Peyer's patch (tissue), 4 donors: Measurements from ENCODE around the gene IGFBP1. TPM values are rescaled to one million over a fixed set of nuclear protein-coding genes. Genes with fewer than 3 reads are reported as not detected.
"Not testable (repeated sequence)": the region's sequence is repeated elsewhere in the genome, so short reads cannot be mapped to it uniquely, and the experiment has no call there.

Source experiments
- DNase-seq, 3 donors: peaks; one replicate each; pipeline ENCODE4 v3.0.0-alpha.2; 2017 to 2019
- H3K27ac ChIP-seq, 4 donors: fragments of 200-600 bp; sonication (generic); one replicate each; pipeline ENCODE4 v1.5.1; 2016 to 2019
- H3K27me3 ChIP-seq, 2 donors: fragments of 200-600 bp; sonication (generic); one replicate each; pipeline ENCODE4 v1.5.1; 2019
- H3K36me3 ChIP-seq, 3 donors: fragments of 200-600 bp; sonication (generic); one replicate each; pipeline ENCODE4 v1.5.1; 2016 to 2019
- H3K4me1 ChIP-seq, 4 donors: fragments of 200-600 bp; sonication (generic); one replicate each; pipeline ENCODE4 v1.5.1; 2016 to 2019
- H3K4me3 ChIP-seq, 4 donors: fragments of 200-600 bp; sonication (generic); 1 replicate in 3 of 4; 2 replicates in 1 of 4; pipeline ENCODE4 v1.5.1; 2016 to 2019; ENCODE audit warnings: mild to moderate bottlenecking in 1 of 4
- H3K9me3 ChIP-seq, 4 donors: fragments of 200-600 bp; sonication (generic); one replicate each; pipeline ENCODE4 v1.5.1; 2016 to 2019; ENCODE audit warnings: mild to moderate bottlenecking in 1 of 4
- POLR2A ChIP-seq, 2 donors: fragments of 450-650 bp; IDR thresholded peaks; one replicate each; pipeline ENCODE4 v1.5.1; 2017; ENCODE audit warnings: antibody characterized with exemption in 2 of 2, mild to moderate bottlenecking in 2 of 2, moderate library complexity in 2 of 2
- total RNA-seq, 4 donors: library from RNA; depleted of rRNA; stranded (reverse); fragments of >200 nt; gene quantifications; one replicate each; pipeline ENCODE4 v1.1.0, GENCODE V29; 2016
- TF ChIP-seq, protein P1 (sequence below), 6 experiments: fragments of 450-650 bp in 4 of 6; fragments of 200-600 bp in 2 of 6; sonication (generic) in 1 of 6; IDR thresholded peaks; one replicate each; pipeline ENCODE4 v1.5.1; 2017 to 2019; ENCODE audit warnings: antibody characterized with exemption in 6 of 6, mild to moderate bottlenecking in 3 of 6, moderate library complexity in 1 of 6

Gene IGFBP1
- not detected for total RNA-seq

DNA sequence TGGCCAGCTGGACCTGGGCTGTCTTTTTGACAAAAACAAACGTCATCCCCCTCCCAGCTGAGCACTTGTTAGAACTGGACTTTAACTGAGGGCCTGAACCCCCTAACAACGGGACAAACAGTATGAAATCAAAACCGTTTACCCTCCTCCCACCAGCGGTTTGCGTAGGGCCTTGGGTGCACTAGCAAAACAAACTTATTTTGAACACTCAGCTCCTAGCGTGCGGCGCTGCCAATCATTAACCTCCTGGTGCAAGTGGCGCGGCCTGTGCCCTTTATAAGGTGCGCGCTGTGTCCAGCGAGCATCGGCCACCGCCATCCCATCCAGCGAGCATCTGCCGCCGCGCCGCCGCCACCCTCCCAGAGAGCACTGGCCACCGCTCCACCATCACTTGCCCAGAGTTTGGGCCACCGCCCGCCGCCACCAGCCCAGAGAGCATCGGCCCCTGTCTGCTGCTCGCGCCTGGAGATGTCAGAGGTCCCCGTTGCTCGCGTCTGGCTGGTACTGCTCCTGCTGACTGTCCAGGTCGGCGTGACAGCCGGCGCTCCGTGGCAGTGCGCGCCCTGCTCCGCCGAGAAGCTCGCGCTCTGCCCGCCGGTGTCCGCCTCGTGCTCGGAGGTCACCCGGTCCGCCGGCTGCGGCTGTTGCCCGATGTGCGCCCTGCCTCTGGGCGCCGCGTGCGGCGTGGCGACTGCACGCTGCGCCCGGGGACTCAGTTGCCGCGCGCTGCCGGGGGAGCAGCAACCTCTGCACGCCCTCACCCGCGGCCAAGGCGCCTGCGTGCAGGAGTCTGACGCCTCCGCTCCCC, at the start of gene IGFBP1:
TSS of gene IGFBP1 (plus strand) at position 304 of the 808 bp plus-strand sequence. CDS start at position 469, 165 bp downstream.
- Histone ChIP-seq H3K4me1 (peaks cover 0 to 13% (median 0%) of the 10 kb centered on the region in 4 donors), H3K27ac (no peak within 1 kb of the TSS), H3K36me3 (no peaks in the 10 kb centered on the region), H3K9me3 (no peaks in the 10 kb centered on the region), H3K27me3 (peaks cover 0 to 5% of the 10 kb centered on the region in 2 donors), H3K4me3 (peak within 1 kb of the TSS in 2 of 4 donors; percentile 35 to 36)
- TF ChIP-seq POLR2A (IDR thresholded peaks at IDR 0.05), result no peak
- TF ChIP-seq, protein P1, sequence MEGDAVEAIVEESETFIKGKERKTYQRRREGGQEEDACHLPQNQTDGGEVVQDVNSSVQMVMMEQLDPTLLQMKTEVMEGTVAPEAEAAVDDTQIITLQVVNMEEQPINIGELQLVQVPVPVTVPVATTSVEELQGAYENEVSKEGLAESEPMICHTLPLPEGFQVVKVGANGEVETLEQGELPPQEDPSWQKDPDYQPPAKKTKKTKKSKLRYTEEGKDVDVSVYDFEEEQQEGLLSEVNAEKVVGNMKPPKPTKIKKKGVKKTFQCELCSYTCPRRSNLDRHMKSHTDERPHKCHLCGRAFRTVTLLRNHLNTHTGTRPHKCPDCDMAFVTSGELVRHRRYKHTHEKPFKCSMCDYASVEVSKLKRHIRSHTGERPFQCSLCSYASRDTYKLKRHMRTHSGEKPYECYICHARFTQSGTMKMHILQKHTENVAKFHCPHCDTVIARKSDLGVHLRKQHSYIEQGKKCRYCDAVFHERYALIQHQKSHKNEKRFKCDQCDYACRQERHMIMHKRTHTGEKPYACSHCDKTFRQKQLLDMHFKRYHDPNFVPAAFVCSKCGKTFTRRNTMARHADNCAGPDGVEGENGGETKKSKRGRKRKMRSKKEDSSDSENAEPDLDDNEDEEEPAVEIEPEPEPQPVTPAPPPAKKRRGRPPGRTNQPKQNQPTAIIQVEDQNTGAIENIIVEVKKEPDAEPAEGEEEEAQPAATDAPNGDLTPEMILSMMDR (IDR thresholded peaks at IDR 0.05), result no peak
- no peak for DNase-seq

DNA sequence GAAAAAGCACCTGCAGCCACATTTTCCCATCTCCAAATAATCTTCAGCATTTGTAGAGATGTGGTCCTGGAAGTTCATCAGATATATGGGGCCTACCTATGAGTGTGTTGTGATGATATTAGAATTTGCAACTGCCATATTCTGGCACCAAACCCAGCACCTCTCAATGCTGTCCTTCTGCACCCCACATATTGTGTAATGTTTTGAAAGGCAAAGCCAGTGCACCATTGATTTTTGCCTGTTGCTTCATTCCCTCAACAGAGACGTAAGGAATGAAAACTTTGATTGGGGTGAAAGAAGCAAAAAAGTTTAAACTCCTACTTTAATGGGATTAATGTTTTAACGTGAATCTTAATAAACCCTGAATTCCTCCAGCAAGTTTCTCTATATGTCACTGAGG, 49.4 kb upstream of the IGFBP1 start:
- not testable (repeated sequence) for H3K36me3 ChIP-seq, DNase-seq, H3K4me1 ChIP-seq, H3K9me3 ChIP-seq, H3K4me3 ChIP-seq, H3K27ac ChIP-seq, H3K27me3 ChIP-seq

DNA sequence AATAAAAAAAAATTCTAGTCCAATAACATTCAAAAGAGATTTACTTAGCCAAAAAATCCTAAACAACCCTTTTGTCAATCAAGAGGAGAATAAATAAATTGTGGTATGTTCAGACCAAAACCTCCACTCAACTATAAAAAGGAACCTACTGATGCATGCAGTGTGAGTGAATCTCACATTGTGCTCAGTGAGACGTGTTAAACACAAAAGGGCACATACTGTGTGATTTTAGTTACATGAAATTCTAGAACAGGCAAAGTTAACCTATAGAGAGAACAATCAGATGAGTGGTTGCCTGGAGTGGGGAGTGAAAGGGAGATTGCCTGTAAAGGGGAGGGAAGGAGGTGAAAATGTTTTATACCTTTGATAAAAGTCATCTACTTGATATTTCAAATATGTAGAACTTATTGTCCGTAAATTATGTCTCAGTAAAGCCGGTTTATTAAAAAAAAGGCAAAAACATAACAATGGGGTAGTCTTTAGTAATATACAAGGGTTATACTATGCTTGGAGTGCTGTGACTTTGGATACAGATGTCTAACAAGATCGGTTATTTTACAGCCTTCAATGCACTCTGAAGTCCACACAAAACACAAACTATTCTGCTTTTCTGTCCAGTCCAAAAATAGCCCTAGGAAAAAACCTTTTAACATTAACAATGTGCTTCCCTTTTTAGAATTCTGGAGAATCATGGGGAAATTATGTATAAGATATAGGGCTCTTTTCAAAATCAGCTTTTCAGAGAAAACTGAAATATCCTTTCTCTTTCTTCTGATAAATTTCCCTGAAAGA, 46.2 kb upstream of the IGFBP1 start:
- DNase-seq, H3K27ac ChIP-seq, H3K36me3 ChIP-seq, H3K4me1 ChIP-seq, H3K4me3 ChIP-seq, H3K27me3 ChIP-seq, H3K9me3 ChIP-seq: not testable (repeated sequence)

DNA sequence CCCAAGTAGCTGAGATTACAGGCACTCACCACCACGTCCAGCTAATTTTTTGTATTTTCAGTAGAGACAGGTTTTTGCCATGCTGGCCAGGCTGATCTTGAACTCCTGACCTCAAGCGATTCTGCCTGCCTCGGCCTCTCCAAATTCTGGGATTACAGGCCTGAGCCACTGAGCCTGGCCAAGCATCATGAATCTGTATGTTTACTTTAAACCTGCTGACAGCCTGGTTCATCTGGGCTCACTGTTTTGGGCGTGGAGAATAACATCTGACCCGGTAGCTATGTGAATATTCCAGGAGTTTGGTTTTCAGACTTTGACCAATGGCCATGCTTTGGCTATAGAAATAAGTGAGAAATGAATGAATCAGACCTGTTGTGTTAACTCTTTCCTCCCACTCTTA, 41.8 kb upstream of the IGFBP1 start:
- not testable (repeated sequence) for H3K4me1 ChIP-seq, H3K4me3 ChIP-seq, H3K27ac ChIP-seq, H3K36me3 ChIP-seq, H3K9me3 ChIP-seq, H3K27me3 ChIP-seq
- peak in 1 of 3 donors; percentile 10 for DNase-seq

DNA sequence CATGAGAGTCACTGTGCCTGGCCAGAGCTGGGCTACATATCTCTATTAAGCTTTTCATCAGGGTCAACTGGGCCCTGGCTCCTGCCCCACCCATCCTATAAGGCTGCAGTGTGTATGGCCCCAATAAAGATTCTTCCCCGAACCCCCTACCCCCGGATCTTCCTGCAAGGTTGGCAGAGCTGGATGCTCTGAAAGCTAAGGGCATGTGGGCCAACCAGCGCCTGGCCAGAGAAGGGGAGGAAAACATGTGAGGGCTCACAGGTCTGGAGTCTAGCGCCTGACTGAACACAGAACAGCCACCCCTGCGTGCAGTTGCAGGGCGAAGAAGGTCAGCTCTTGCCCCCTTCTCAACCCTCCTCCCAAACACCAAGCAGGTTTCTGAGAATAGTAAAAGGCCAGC, 39.6 kb upstream of the IGFBP1 start:
- H3K36me3 ChIP-seq, H3K4me3 ChIP-seq, H3K27ac ChIP-seq, DNase-seq, H3K9me3 ChIP-seq, H3K27me3 ChIP-seq, H3K4me1 ChIP-seq: not testable (repeated sequence)

DNA sequence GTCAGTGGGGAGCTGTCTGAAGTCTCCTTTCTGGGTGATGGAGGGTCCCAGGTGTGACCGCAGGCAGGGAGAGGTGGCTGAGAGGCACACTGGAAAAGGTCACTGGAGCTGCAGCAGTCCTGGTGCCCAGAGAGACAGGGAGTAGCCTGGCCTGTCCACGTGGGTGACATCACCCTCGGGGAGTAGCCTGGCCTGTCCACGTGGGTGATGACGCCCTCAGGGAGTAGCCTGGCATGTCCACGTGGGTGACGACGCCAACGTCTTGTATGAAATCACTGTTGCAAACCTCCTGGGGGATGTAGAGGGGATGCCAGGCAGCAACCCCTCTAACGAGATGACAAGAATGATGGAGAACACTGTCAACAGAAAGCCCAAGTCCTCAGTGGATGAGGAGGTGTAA, 35.3 kb upstream of the IGFBP1 start:
- not testable (repeated sequence) for H3K27ac ChIP-seq, H3K36me3 ChIP-seq, H3K4me1 ChIP-seq, H3K9me3 ChIP-seq, H3K4me3 ChIP-seq, H3K27me3 ChIP-seq, DNase-seq

DNA sequence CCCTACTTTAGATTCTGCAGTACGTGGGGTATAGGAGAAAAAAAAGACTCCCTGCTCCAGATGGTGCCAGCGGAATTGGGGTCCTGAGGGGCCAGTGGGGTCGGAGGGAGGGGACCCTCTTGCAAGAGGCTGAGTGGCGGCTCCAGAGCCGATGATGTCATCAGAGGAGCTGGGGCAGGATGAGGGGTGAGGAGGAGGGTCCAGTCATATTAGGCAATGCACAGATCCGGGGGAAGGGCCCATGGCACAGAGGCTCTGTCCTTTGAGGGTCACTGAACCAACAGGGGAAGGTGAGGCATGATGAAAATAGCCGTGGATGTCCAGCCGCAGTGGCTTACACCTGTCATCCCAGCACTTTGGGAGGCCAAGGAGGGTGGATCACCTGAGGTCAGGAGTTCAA, 34.8 kb upstream of the IGFBP1 start:
- H3K27me3 ChIP-seq, H3K4me1 ChIP-seq, H3K36me3 ChIP-seq, H3K27ac ChIP-seq, H3K9me3 ChIP-seq, DNase-seq, H3K4me3 ChIP-seq: not testable (repeated sequence)

DNA sequence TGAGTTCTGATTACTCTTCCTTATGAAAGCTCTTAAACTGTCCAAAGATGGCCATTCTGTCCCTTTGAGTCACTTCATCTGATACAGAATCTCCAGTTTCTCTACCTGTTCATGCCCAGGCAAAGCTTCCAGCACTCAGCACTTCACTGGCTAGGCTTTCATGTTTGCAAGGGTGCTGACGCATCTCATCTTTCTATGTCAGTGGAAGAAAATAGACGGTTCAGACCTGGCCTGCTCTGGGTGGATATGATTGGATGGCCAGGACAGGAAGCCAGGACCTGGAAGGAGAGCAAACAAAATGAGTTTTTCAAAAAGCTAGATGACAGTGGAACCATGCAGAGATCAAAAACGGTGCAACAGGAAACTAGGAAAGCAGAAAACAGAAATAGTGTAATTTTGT, 32.6 kb upstream of the IGFBP1 start:
- DNase-seq, H3K9me3 ChIP-seq, H3K27me3 ChIP-seq, H3K36me3 ChIP-seq, H3K4me3 ChIP-seq, H3K27ac ChIP-seq, H3K4me1 ChIP-seq: not testable (repeated sequence)

DNA sequence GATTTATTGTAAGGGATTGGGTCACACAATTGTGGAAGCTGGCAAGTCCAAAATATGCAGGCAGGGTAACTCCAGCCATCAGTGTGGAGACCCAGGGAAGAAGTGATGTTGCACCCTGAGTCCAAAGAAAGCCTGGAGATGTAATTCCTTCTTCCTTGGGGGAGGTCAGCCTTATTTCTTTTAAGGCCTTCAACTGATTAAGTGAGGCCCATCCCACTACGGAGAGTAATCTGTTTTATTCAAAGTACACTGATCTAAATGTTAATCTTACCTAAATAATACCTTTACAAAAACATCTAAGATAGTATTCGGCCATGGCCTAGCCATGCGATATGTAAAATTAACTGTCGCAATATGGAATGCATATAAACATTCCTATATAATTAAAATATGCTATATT, 31.4 kb upstream of the IGFBP1 start:
- DNase-seq, H3K27ac ChIP-seq: not testable (repeated sequence)

DNA sequence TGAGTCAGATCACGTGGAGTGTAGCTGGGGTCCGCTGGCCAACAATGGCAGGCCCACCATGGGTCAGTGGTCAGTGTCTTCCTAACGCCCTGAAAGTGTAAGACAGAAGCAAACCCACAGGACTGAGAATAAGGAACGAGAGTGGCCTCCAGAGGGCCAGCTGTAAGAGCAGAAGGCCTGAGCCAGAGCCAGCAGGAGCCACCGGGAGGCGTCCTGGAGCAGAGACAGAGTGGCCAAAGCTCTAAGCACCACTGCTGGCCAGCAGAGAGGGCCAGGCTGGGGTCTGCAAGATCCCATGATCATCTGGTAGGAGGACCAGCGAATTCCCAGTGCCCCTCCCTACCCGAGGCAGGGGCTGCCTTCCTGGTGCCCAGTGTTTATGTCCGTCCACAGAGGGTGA, 24.6 kb upstream of the IGFBP1 start:
- H3K4me3 ChIP-seq, result no peak overlapping the region
- no peaks in the 10 kb centered on the region for H3K27me3 ChIP-seq
- no peaks in the 10 kb centered on the region for H3K4me1 ChIP-seq
- no peaks in the 10 kb centered on the region for H3K9me3 ChIP-seq
- TF ChIP-seq, protein P1 (IDR thresholded peaks at IDR 0.05), result no peak
- TF ChIP-seq POLR2A (IDR thresholded peaks at IDR 0.05), result no peak
- H3K27ac ChIP-seq, result no peak overlapping the region
- H3K36me3 ChIP-seq, result no peaks in the 10 kb centered on the region
- no peak for DNase-seq

More for the DNA sequence above, 31.4 kb upstream of the IGFBP1 start:
- not testable (repeated sequence) for H3K36me3 ChIP-seq, H3K4me3 ChIP-seq, H3K27me3 ChIP-seq, H3K4me1 ChIP-seq, H3K9me3 ChIP-seq
